GM12801 (cell line): ENCODE measurements around the gene MGRN1.

Source experiments
- CTCF ChIP-seq: IDR thresholded peaks from one replicate; pipeline ENCODE4 v1.5.1; 2011; ENCODE audit warnings: control low read depth; ENCODE audit not compliant: insufficient read length; ENCODE audit errors: extremely low read depth

Gene MGRN1

GRCh38 chr16:4641306-4641687 is 16.7 kb downstream of the MGRN1 start:
- no peak for TF ChIP-seq CTCF

- no peak for TF ChIP-seq CTCF
Observed at GRCh38 chr16:4641895-4642294, 17.3 kb downstream of the MGRN1 start.

- TF ChIP-seq CTCF: no peak
Observed at GRCh38 chr16:4646773-4647643, 22.4 kb downstream of the MGRN1 start.

GRCh38 chr16:4647644-4647980 is 23.0 kb downstream of the MGRN1 start:
- TF ChIP-seq CTCF: no peak

- no peak for TF ChIP-seq CTCF
Observed at GRCh38 chr16:4648917-4649316, 24.3 kb downstream of the MGRN1 start.

GRCh38 chr16:4649744-4650442 is 25.3 kb downstream of the MGRN1 start:
- TF ChIP-seq CTCF: no peak

GRCh38 chr16:4651827-4652226 is 27.2 kb downstream of the MGRN1 start:
- no peak for TF ChIP-seq CTCF
